Endodermal cell (in vitro differentiated cells): ENCODE measurements around the gene ALAD. TPM values are rescaled to one million over a fixed set of nuclear protein-coding genes. Genes with fewer than 3 reads are reported as not detected.
A peak's percentile ranks its signal among the peaks of the same experiment; 100 is the strongest.

ENCODE experiments used
- DNase-seq: peaks from one replicate; pipeline ENCODE4 v3.0.0-alpha.2; 2017
- H3K27ac ChIP-seq: 2 replicates; pipeline ENCODE4 v1.5.1; 2013; ENCODE audit warnings: mild to moderate bottlenecking, low read depth, low read length, moderate library complexity
- H3K27me3 ChIP-seq: 2 replicates; pipeline ENCODE4 v1.6.1; 2013; ENCODE audit warnings: mild to moderate bottlenecking, low read length, moderate library complexity; ENCODE audit not compliant: insufficient read depth, control insufficient read depth, poor library complexity, severe bottlenecking
- H3K36me3 ChIP-seq: 2 replicates; pipeline ENCODE4 v1.7.0; 2013; ENCODE audit warnings: mild to moderate bottlenecking, low read length, moderate library complexity; ENCODE audit not compliant: control insufficient read depth, insufficient read depth
- H3K4me1 ChIP-seq: one replicate; pipeline ENCODE4 v1.7.0; 2013; ENCODE audit warnings: low read length; ENCODE audit not compliant: control insufficient read depth, insufficient read depth
- H3K4me3 ChIP-seq: 2 replicates; pipeline ENCODE4 v1.5.1; 2013; ENCODE audit warnings: mild to moderate bottlenecking, low read length, moderate library complexity
- H3K9ac ChIP-seq: 2 replicates; pipeline ENCODE4 v1.6.1; 2013; ENCODE audit warnings: mild to moderate bottlenecking, low read length, moderate library complexity; ENCODE audit not compliant: poor library complexity, severe bottlenecking; ENCODE audit errors: extremely low read depth
- H3K9me3 ChIP-seq: 2 replicates; pipeline ENCODE4 v1.6.1; 2013; ENCODE audit warnings: mild to moderate bottlenecking, low read length, moderate library complexity; ENCODE audit not compliant: control insufficient read depth
- H3K27ac Mint-ChIP-seq: 2 replicates; pipeline ENCODE4 v1.8.0; 2020; ENCODE audit warnings: mixed read lengths
- H3K27me3 Mint-ChIP-seq: 2 replicates; pipeline ENCODE4 v1.8.0; 2021; ENCODE audit warnings: mild to moderate bottlenecking, mixed read lengths; ENCODE audit not compliant: insufficient read depth
- H3K36me3 Mint-ChIP-seq: 2 replicates; pipeline ENCODE4 v1.8.0; 2020; ENCODE audit warnings: low read depth, mixed read lengths
- H3K4me1 Mint-ChIP-seq: 2 replicates; pipeline ENCODE4 v1.8.0; 2020; ENCODE audit warnings: mixed read lengths
- H3K4me3 Mint-ChIP-seq: 2 replicates; pipeline ENCODE4 v1.8.0; 2020; ENCODE audit warnings: mild to moderate bottlenecking, moderate library complexity, mixed read lengths
- H3K9me3 Mint-ChIP-seq: 2 replicates; pipeline ENCODE4 v1.8.0; 2020; ENCODE audit warnings: mild to moderate bottlenecking, mixed read lengths
- CTCF ChIP-seq: fragments of 200-600 bp; sonication (generic); conservative IDR thresholded peaks from 2 replicates; pipeline ENCODE4 v1.5.0; 2021; ENCODE audit warnings: antibody characterized with exemption, mild to moderate bottlenecking
- WGBS, 2 experiments: methylation state at CpG; one replicate each; pipeline versions ENCODE4 v1.1.5 to v1.1.7; 2013; ENCODE audit warnings: missing lambda C conversion rate in 2 of 2, mixed read lengths in 1 of 2; ENCODE audit not compliant: insufficient coverage in 1 of 2, insufficient read length in 1 of 2; 5-methylcytosine and 5-hydroxymethylcytosine counted together
- total RNA-seq, 2 donors: library from RNA; stranded (reverse); fragmentation: NEBNext Ultra II Directional in 1 of 2; extraction: Animal tissue kit (Norgen Biotek cat#: 25700) in 1 of 2; gene quantifications; 2 replicates in 1 of 2; 3 replicates in 1 of 2; pipeline ENCODE4 v1.2.1, GENCODE V29; 2021

ALAD gene
- total RNA-seq, 2 donors from 2014 or later, result 40.4 to 51.9 TPM

GRCh38 chr9:113341712-113342410, 59.2 kb downstream of the ALAD start:
- Mint-ChIP-seq H3K4me1 (peaks cover 26% of the 10 kb centered on the region), H3K36me3 (no peaks in the 10 kb centered on the region), H3K27me3 (peaks cover 24% of the 10 kb centered on the region), H3K4me3 (no peak overlapping the region), H3K27ac (no peak overlapping the region), H3K9me3 (no peaks in the 10 kb centered on the region)
- no peaks in the 10 kb centered on the region for H3K27me3 ChIP-seq
- no peak overlapping the region for H3K9ac ChIP-seq
- H3K4me1 ChIP-seq, result peaks cover 2% of the 10 kb centered on the region
- H3K4me3 ChIP-seq, result no peak overlapping the region
- no peak overlapping the region for H3K27ac ChIP-seq
- DNase-seq, result peak; percentile 49
- H3K36me3 ChIP-seq, result no peaks in the 10 kb centered on the region
- TF ChIP-seq CTCF, result no peak
- no peaks in the 10 kb centered on the region for H3K9me3 ChIP-seq
- 80 to 82% methylated on average over 9 of the region's 9 CpGs for WGBS, 2 experiments

- no peaks in the 10 kb centered on the region for H3K36me3 Mint-ChIP-seq
- H3K4me1 ChIP-seq, result peaks cover 17% of the 10 kb centered on the region
- peak within 1 kb of the TSS; percentile 48 for H3K27ac ChIP-seq
- peak within 1 kb of the TSS; percentile 80 for H3K27ac Mint-ChIP-seq
- H3K36me3 ChIP-seq, result no peaks in the 10 kb centered on the region
- H3K9me3 Mint-ChIP-seq, result no peaks in the 10 kb centered on the region
- H3K9me3 ChIP-seq, result no peaks in the 10 kb centered on the region
- H3K4me3 Mint-ChIP-seq, result peak within 1 kb of the TSS; percentile 74
- H3K4me3 ChIP-seq, result peak within 1 kb of the TSS; percentile 86
- peaks cover 37% of the 10 kb centered on the region for H3K4me1 Mint-ChIP-seq
- H3K27me3 Mint-ChIP-seq, result peaks cover 24% of the 10 kb centered on the region
- 1% methylated on average over 22 to 46 of the region's 46 CpGs for WGBS, 2 experiments
- H3K9ac ChIP-seq, result peak within 1 kb of the TSS; percentile 72
- H3K27me3 ChIP-seq, result no peaks in the 10 kb centered on the region
- peak; percentile 95 for DNase-seq
- TF ChIP-seq CTCF, result no peak
Observed at GRCh38 chr9:113340011-113340699, 60.9 kb downstream of the ALAD start, which contains the start of gene WDR31. Gene WDR31 (minus strand): TSS chr9:113340275. CDS start chr9:113332022, 8,253 bp downstream.

GRCh38 chr9:113337714-113338113, 63.4 kb downstream of the ALAD start:
- Mint-ChIP-seq H3K4me1 (peaks cover 42% of the 10 kb centered on the region), H3K4me3 (no peak overlapping the region), H3K27me3 (peaks cover 19% of the 10 kb centered on the region), H3K36me3 (no peaks in the 10 kb centered on the region), H3K27ac (no peak overlapping the region), H3K9me3 (no peaks in the 10 kb centered on the region)
- H3K4me1 ChIP-seq, result peaks cover 19% of the 10 kb centered on the region
- H3K27ac ChIP-seq, result no peak overlapping the region
- no peaks in the 10 kb centered on the region for H3K9me3 ChIP-seq
- H3K36me3 ChIP-seq, result no peaks in the 10 kb centered on the region
- no peaks in the 10 kb centered on the region for H3K27me3 ChIP-seq
- no peak for TF ChIP-seq CTCF
- no peak overlapping the region for H3K4me3 ChIP-seq
- H3K9ac ChIP-seq, result no peak overlapping the region
- DNase-seq, result no peak
- 95% methylated on average over 2 of the region's 2 CpGs; no CpG with 5 or more reads in 1 of the 2 experiments for WGBS, 2 experiments

Other genes with a start within 250 kb of the ALAD start
- 10 to 100 TPM; 17.1 to 19.6 TPM for gene FKBP15, start 180.0 kb downstream of the ALAD start, total RNA-seq
- 10 to 100 TPM; 29.1 to 32.4 TPM for gene SLC31A1, start 179.7 kb downstream of the ALAD start, total RNA-seq
- 10 to 100 TPM; 34.7 to 39.7 TPM for gene CDC26, start 125.7 kb downstream of the ALAD start, total RNA-seq
- 10 to 100 TPM; 35.7 to 36.0 TPM for gene PRPF4, start 125.6 kb downstream of the ALAD start, total RNA-seq
- gene RNF183, start 97.9 kb downstream of the ALAD start, total RNA-seq, result under 1 TPM; 0.48 to 0.97 TPM
- gene WDR31, start 61.0 kb downstream of the ALAD start, total RNA-seq, result 1 to 10 TPM; 4.5 to 8.4 TPM
- gene BSPRY, start 51.7 kb downstream of the ALAD start, total RNA-seq, result 10 to 100 TPM; 14.1 to 17.9 TPM
- 10 to 100 TPM; 24.3 to 37.1 TPM for gene HDHD3, start 24.3 kb downstream of the ALAD start, total RNA-seq
- 10 to 100 TPM; 36.5 to 45.6 TPM for gene POLE3, start 9.4 kb upstream of the ALAD start, total RNA-seq
- gene C9orf43, start 9.5 kb upstream of the ALAD start, total RNA-seq, result 1 to 10 TPM in 1 of 2 donors, under 1 TPM in 1; 0.40 to 1.1 TPM
- 10 to 100 TPM; 20.7 to 40.3 TPM for gene RGS3, start 62.4 kb upstream of the ALAD start, total RNA-seq